BLaER1 treated with 17β-estradiol and CSF1 and Interleukin-3, amounts not matched to agents 10 nM and 100 nM (cell line): Measurements from ENCODE around the gene TOR2A.

ENCODE experiments used
- H3K27ac ChIP-seq, 11 experiments: shearing (Covaris generic); formaldehyde crosslinking; 2 replicates each; pipeline ENCODE4 v1.8.1; 2022
- H3K27me3 ChIP-seq, 11 experiments: shearing (Covaris generic); formaldehyde crosslinking; 2 replicates each; pipeline ENCODE4 v1.8.1; 2022
- H3K36me3 ChIP-seq, 11 experiments: shearing (Covaris generic); formaldehyde crosslinking; 2 replicates each; pipeline ENCODE4 v1.8.1; 2022
- H3K4me1 ChIP-seq, 10 experiments: shearing (Covaris generic); formaldehyde crosslinking; 2 replicates each; pipeline ENCODE4 v1.8.1; 2022
- H3K4me2 ChIP-seq, 11 experiments: shearing (Covaris generic); formaldehyde crosslinking; 2 replicates each; pipeline ENCODE4 v1.8.1; 2022
- H3K4me3 ChIP-seq, 10 experiments: shearing (Covaris generic); formaldehyde crosslinking; 2 replicates each; pipeline ENCODE4 v1.8.1; 2022
- H3K9ac ChIP-seq, 11 experiments: shearing (Covaris generic); formaldehyde crosslinking; 2 replicates each; pipeline ENCODE4 v1.8.1; 2022
- H3K9me3 ChIP-seq, 11 experiments: shearing (Covaris generic); formaldehyde crosslinking; replicated peaks in 1 of 11; 2 replicates each; pipeline ENCODE4 v1.8.1; 2022
- H4K20me1 ChIP-seq, 11 experiments: shearing (Covaris generic); formaldehyde crosslinking; 2 replicates each; pipeline ENCODE4 v1.8.1; 2022
- Cebpa-rat ChIP-seq, 11 experiments: shearing (Covaris generic); IDR thresholded peaks; 2 replicates each; pipeline ENCODE4 v1.8.1; 2022

The TOR2A gene

DNA sequence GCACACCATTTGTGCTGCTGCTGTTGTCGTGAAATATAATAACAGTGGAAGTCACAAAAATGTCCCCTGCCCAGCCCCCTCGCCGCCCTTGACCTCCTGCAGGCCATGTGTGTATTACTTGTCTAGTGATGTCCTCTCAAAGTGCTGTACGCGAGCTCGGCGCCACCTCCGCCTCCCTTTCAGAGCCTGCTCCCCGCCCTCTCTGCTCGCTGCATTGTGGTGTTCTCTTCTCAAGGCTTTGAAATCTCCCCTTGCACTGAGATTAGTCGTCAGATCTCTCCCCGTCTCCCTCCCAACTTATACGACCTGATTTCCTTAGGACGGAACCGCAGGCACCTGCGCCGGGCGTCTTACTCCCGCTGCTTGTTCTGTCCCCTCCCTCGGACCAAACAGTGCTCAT is 43.0 kb downstream of the TOR2A start:
- Histone ChIP-seq H3K4me3 (no peak overlapping the region), H3K9ac (no peak overlapping the region), H3K9me3 (peaks cover 0 to 14% (median 6%) of the 10 kb centered on the region in 11 experiments; a peak in 5 of 22 replicates), H3K27ac (no peak overlapping the region), H3K36me3 (peaks cover 18 to 79% (median 59%) of the 10 kb centered on the region in 11 experiments; a peak in 20 of 22 replicates), H3K4me1 (no peaks in the 10 kb centered on the region), H4K20me1 (no peaks in the 10 kb centered on the region; a peak in 1 of 22 replicates), H3K4me2 (no peak overlapping the region), H3K27me3 (no peaks in the 10 kb centered on the region)
- no peak for TF ChIP-seq Cebpa-rat (IDR thresholded peaks at IDR 0.05)

DNA sequence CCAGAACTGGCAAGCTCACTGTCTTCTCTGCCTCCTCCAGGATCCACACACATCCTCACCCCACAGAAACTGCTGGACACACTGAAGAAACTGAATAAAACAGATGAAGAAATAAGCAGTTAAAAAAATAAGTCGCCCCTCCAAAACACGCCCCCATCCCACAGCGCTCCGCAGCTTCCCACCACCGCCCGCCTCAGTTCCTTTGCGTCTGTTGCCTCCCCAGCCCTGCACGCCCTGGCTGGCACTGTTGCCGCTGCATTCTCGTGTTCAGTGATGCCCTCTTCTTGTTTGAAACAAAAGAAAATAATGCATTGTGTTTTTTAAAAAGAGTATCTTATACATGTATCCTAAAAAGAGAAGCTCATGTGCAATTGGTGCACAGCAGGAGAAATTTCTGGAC is 44.4 kb downstream of the TOR2A start:
- H3K4me1 ChIP-seq, result no peaks in the 10 kb centered on the region
- no peak overlapping the region for H3K4me3 ChIP-seq
- H3K9me3 ChIP-seq, result peaks cover 0 to 14% (median 6%) of the 10 kb centered on the region in 11 experiments; a peak in 5 of 22 replicates
- no peak overlapping the region for H3K4me2 ChIP-seq
- H4K20me1 ChIP-seq, result no peaks in the 10 kb centered on the region; a peak in 1 of 22 replicates
- peaks cover 18 to 91% (median 59%) of the 10 kb centered on the region in 11 experiments; a peak in 20 of 22 replicates for H3K36me3 ChIP-seq
- H3K9ac ChIP-seq, result no peak overlapping the region; a peak in 1 of 22 replicates
- no peaks in the 10 kb centered on the region for H3K27me3 ChIP-seq
- H3K27ac ChIP-seq, result no peak overlapping the region
- no peak for TF ChIP-seq Cebpa-rat (IDR thresholded peaks at IDR 0.05)

DNA sequence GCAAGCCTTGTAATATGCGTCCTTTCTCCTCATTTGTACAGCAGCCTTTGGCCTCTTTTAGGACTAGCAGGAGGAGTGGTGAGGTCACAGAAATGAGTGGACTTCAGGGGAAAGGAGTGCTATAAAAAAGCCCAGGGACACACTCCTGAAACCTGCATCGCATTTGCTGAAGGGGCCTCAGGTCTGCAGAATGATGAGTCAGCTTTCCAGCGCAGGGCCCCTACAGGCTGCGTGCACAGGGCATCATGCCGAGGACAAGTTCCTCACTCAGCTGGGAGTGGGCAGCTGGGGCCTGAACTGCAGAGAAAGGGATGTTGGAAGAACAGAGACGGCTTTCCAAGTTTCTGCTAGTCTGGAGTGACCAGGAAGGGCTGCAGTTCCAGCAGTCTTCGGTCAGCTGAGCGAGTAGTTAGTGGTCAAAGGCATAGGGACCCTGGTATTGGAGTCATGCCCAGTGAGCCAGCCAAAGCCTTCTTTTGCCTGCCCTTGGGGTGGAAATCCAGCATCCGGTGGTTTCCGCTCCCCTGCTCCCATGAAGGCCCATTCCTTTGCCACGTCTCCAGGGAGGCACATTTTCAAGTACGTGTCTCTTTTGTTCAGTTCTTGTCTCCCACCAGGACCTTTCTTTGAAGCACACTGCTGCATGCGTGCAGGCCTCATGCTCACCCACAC is 45.6 kb downstream of the TOR2A start:
- no peak overlapping the region for H3K9ac ChIP-seq
- no peak overlapping the region for H3K4me2 ChIP-seq
- H3K27ac ChIP-seq, result no peak overlapping the region
- no peaks in the 10 kb centered on the region for H3K4me1 ChIP-seq
- no peak overlapping the region for H3K4me3 ChIP-seq
- no peaks in the 10 kb centered on the region; a peak in 1 of 22 replicates for H4K20me1 ChIP-seq
- no peak for TF ChIP-seq Cebpa-rat (IDR thresholded peaks at IDR 0.05)
- peaks cover 0 to 14% (median 6%) of the 10 kb centered on the region in 11 experiments; a peak in 5 of 22 replicates for H3K9me3 ChIP-seq
- no peaks in the 10 kb centered on the region for H3K27me3 ChIP-seq
- H3K36me3 ChIP-seq, result peaks cover 15 to 90% (median 55%) of the 10 kb centered on the region in 11 experiments; a peak in 20 of 22 replicates

DNA sequence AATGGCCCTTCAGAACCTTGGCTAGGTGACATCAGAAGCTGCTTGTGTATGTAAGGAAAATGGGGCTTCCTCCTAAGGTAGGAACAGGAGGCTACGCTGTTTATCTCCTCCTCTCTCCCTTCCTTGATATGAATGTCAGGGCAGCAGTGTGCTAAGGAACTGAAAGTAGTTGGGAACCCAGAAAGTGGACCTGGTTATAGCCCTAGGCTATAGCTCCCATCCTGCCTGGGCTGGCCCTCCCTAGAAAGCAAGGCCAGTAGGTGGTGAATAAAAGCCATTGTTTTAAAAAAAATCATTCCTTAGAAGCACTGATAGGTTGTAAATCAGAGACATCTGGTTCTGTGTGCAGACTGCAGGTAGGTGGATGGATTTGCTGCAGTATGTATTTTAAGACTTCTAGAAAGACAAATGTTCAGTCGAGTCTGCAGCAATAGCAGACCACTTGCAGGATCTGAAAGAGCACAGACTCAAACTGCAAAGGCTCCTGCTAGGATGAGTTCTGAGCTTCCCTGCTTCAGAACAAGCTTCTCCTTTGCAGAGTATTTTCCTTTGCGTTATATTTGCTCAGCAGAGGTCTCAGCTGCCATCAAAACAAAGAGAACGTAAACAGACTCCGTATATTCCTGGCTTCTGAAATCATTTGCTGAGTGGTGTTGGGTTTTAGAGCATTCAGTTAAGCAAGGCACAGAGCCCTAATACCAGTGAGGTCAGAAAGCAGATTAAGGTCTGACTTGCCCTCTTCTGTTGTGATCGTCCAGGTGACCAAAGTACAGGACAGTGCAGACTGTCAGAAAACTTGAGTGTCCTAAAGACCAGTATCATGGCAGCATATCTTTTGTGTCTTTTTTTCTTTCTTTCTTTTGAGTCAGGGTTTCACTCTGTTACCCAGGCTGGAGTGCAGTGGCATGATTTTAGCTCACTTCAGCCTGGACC is 48.4 kb downstream of the TOR2A start:
- no peaks in the 10 kb centered on the region for H3K4me1 ChIP-seq
- no peak overlapping the region for H3K4me2 ChIP-seq
- no peaks in the 10 kb centered on the region; a peak in 1 of 22 replicates for H4K20me1 ChIP-seq
- peaks cover 23 to 90% (median 60%) of the 10 kb centered on the region in 11 experiments; a peak in 20 of 22 replicates for H3K36me3 ChIP-seq
- TF ChIP-seq Cebpa-rat (IDR thresholded peaks at IDR 0.05), result no peak
- H3K4me3 ChIP-seq, result no peak overlapping the region
- H3K9ac ChIP-seq, result no peak overlapping the region
- no peak overlapping the region for H3K27ac ChIP-seq
- H3K27me3 ChIP-seq, result no peaks in the 10 kb centered on the region
- H3K9me3 ChIP-seq, result peaks cover 0 to 14% (median 6%) of the 10 kb centered on the region in 11 experiments; a peak in 5 of 22 replicates

DNA sequence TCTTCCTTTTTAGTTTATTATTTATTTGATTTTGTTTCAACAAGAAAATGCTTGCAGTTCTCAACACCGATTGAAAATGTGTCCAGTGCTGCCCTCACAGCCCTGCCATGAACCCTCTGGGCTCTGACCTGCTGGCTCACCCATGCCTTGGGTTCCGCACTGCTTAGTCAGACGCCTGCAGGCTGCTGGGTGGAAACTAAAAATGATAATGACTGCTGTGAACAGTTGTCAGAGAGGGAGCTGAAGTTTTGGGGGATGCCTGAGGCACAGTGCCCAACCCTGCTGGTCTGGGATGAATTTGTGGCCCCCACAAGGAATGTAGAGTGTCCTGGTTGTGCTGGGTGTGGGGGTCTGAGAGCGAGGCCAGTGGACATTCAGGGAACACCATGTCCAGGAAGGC is 50.5 kb downstream of the TOR2A start:
- H3K9ac ChIP-seq, result no peak overlapping the region
- H3K4me3 ChIP-seq, result no peak overlapping the region
- no peak overlapping the region for H3K4me2 ChIP-seq
- H3K27me3 ChIP-seq, result no peaks in the 10 kb centered on the region
- peaks cover 0 to 7% (median 4%) of the 10 kb centered on the region in 11 experiments; a peak in 5 of 22 replicates for H3K9me3 ChIP-seq
- peaks cover 0 to 11% (median 0%) of the 10 kb centered on the region in 10 experiments; a peak in 5 of 20 replicates for H3K4me1 ChIP-seq
- H3K36me3 ChIP-seq, result peaks cover 14 to 90% (median 51%) of the 10 kb centered on the region in 11 experiments; a peak in 20 of 22 replicates
- no peak overlapping the region for H3K27ac ChIP-seq
- H4K20me1 ChIP-seq, result no peaks in the 10 kb centered on the region; a peak in 1 of 22 replicates
- TF ChIP-seq Cebpa-rat (IDR thresholded peaks at IDR 0.05), result no peak

DNA sequence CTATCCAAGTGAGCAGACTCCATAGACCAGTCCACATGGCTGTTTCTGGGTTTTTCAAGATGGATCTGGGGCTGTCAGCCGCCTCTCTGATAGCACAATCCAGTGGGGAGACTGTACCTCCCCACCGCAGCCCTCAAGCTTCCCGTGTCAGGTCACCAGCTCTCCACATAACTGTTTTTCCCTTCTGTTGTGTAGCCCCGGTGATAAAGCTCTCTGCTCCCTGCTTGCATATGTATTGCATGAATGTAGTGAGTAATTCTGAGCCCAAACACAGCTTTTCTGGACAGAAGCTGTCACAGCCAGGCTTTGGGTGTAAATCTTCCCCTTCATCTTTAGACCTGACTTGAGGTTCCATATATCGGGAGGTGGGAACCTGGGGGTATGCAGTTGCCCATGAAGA is 51.4 kb downstream of the TOR2A start:
- no peak for TF ChIP-seq Cebpa-rat (IDR thresholded peaks at IDR 0.05)
- no peak overlapping the region for H3K4me2 ChIP-seq
- peaks cover 10 to 88% (median 45%) of the 10 kb centered on the region in 11 experiments; a peak in 18 of 22 replicates for H3K36me3 ChIP-seq
- H3K9me3 ChIP-seq, result no peaks in the 10 kb centered on the region
- no peaks in the 10 kb centered on the region; a peak in 1 of 22 replicates for H4K20me1 ChIP-seq
- no peaks in the 10 kb centered on the region for H3K27me3 ChIP-seq
- no peak overlapping the region for H3K4me3 ChIP-seq
- H3K9ac ChIP-seq, result no peak overlapping the region
- H3K27ac ChIP-seq, result no peak overlapping the region
- peaks cover 0 to 11% (median 0%) of the 10 kb centered on the region in 10 experiments; a peak in 5 of 20 replicates for H3K4me1 ChIP-seq

DNA sequence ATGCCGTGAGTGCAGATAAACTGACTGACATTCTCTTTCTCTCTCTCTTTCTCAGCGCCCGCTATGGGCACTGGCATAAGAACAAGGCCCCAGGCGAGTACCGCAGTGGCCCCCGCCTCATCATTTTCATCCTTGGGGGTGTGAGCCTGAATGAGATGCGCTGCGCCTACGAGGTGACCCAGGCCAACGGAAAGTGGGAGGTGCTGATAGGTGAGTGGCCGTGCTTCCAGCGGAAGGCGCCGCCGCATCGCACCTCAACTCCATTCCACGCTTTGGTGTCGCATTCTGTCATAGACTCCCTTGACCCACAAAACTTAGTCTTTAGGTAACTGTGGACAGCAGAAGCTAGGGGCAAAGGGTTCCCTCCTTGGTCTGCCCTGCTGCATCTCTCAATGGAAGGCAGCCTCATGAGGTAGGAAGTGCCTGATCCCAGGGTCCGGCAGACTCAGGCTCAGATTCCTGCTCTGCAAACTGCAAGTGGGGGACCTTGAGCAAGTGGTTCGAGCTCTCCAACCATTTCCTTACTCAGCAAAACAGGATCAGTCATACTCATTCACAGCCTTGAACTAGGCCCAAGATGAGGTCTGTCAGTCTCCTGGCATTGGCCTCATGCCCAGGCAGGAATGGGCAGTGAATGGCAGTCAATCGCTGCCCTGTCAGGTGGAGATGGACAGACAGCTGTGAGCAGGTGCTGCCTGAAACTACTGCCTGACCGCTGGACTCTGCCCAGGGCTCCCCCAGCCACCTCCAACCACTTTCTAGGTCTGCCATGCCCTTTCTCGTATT is 52.5 kb downstream of the TOR2A start:
- Histone ChIP-seq H3K9ac (no peak overlapping the region), H3K4me3 (no peak overlapping the region), H3K27ac (no peak overlapping the region), H4K20me1 (no peaks in the 10 kb centered on the region; a peak in 1 of 22 replicates), H3K4me2 (no peak overlapping the region), H3K27me3 (no peaks in the 10 kb centered on the region), H3K4me1 (peaks cover 0 to 11% (median 0%) of the 10 kb centered on the region in 10 experiments; a peak in 5 of 20 replicates), H3K36me3 (peaks cover 10 to 84% (median 47%) of the 10 kb centered on the region in 11 experiments; a peak in 18 of 22 replicates), H3K9me3 (no peaks in the 10 kb centered on the region)
- TF ChIP-seq Cebpa-rat (IDR thresholded peaks at IDR 0.05), result no peak
